HepG2 (cell line): ENCODE data around the gene CYP2C19. TPM values are rescaled to one million over a fixed set of nuclear protein-coding genes. Genes with fewer than 3 reads are reported as not detected.
A peak's percentile ranks its signal among the peaks of the same experiment; 100 is the strongest.

Experiments used
- ATAC-seq: fragments of 200-7000 bp; cut with Tn5 transposase; 3 replicates; pipeline ENCODE4 v1.9.1; 2020; ENCODE audit warnings: mild to moderate bottlenecking, moderate library complexity
- BruUV-seq: library from RNA; stranded (reverse); fragments of 400-500 nt; replicated peaks from 2 replicates; lab custom pipeline; 2021; lab: Mats Ljungman, UMichigan
- CTCF ChIA-PET: fragments of 300-600 bp; formaldehyde crosslinking; extraction: SDS; loops from one replicate; lab custom pipeline; 2021; ENCODE audit warnings: low total read pairs, inconsistent platforms, low intra/inter-chr PET ratio; lab: Yijun Ruan, JAX
- POLR2A ChIA-PET: fragments of 350-600 bp; sonication (Branson Sonifier 250); formaldehyde crosslinking; loops from one replicate; lab custom pipeline; 2020; ENCODE audit warnings: antibody characterized with exemption, inconsistent platforms; lab: Yijun Ruan, JAX
- DNase-seq: peaks from one replicate; pipeline ENCODE4 v3.0.0-alpha.2; 2015; ENCODE audit warnings: low spot score
- FAIRE-seq: peaks from 3 replicates; lab custom pipeline; 2011; peaks lifted over from hg19 to GRCh38; lab: Jason Lieb, UNC
- H2AFZ ChIP-seq: one replicate; pipeline ENCODE4 v1.6.1; 2011; ENCODE audit warnings: low read length, inconsistent platforms
- H3K27ac ChIP-seq: fragments of 300-600 bp; 3 replicates; pipeline ENCODE4 v1.8.0; 2011; ENCODE audit warnings: mixed run types, mild to moderate bottlenecking, mixed read lengths, low read length, inconsistent platforms; ENCODE audit not compliant: insufficient read depth; ENCODE audit errors: extremely low read length
- H3K27me3 ChIP-seq, 2 experiments: fragments of 200-600 bp in 1 of 2; 2 replicates in 1 of 2; 3 replicates in 1 of 2; pipeline versions ENCODE4 v1.6.0 to v1.8.0; 2011; ENCODE audit warnings: low read length in 2 of 2, mild to moderate bottlenecking in 2 of 2, moderate library complexity in 2 of 2, inconsistent platforms in 1 of 2; ENCODE audit not compliant: insufficient read depth in 2 of 2, control insufficient read depth in 1 of 2
- H3K36me3 ChIP-seq, 2 experiments: fragments of 200-600 bp in 1 of 2; replicated peaks in 1 of 2; 2 replicates in 1 of 2; 3 replicates in 1 of 2; pipeline versions ENCODE4 v1.5.1 to v1.8.0; 2011; ENCODE audit warnings: low read length in 2 of 2, inconsistent platforms in 1 of 2; ENCODE audit not compliant: insufficient read depth in 2 of 2, control insufficient read depth in 1 of 2
- H3K4me1 ChIP-seq: 2 replicates; pipeline ENCODE4 v1.5.1; 2012; ENCODE audit warnings: low read length, inconsistent platforms; ENCODE audit not compliant: insufficient read depth
- H3K4me2 ChIP-seq: 2 replicates; pipeline ENCODE4 v1.6.0; 2011; ENCODE audit warnings: low read depth, low read length, inconsistent platforms
- H3K4me3 ChIP-seq, 3 experiments: fragments of 200-600 bp in 1 of 3; sonication (generic), shearing (Covaris generic) in 1 of 3; replicated peaks in 1 of 3; 2 replicates each; pipeline ENCODE4 v1.5.1; 2011 to 2016; ENCODE audit warnings: low read length in 3 of 3, inconsistent platforms in 2 of 3, low read depth in 2 of 3, mild to moderate bottlenecking in 2 of 3, control low read depth in 1 of 3, mixed read lengths in 1 of 3; ENCODE audit not compliant: insufficient read depth in 1 of 3
- H3K79me2 ChIP-seq: one replicate; pipeline ENCODE4 v1.6.1; 2011; ENCODE audit warnings: low read length, inconsistent platforms; ENCODE audit not compliant: insufficient read depth
- H3K9ac ChIP-seq: 2 replicates; pipeline ENCODE4 v1.6.0; 2011; ENCODE audit warnings: mild to moderate bottlenecking, low read depth, low read length, inconsistent platforms; ENCODE audit not compliant: insufficient read depth
- H3K9me3 ChIP-seq: 2 replicates; pipeline ENCODE4 v1.5.1; 2012; ENCODE audit warnings: mild to moderate bottlenecking, low read length
- H4K20me1 ChIP-seq: 2 replicates; pipeline ENCODE4 v1.6.0; 2011; ENCODE audit warnings: inconsistent platforms, mild to moderate bottlenecking, low read length, moderate library complexity; ENCODE audit not compliant: insufficient read depth
- ARID3A ChIP-seq: IDR thresholded peaks from 2 replicates; pipeline ENCODE4 v1.6.1; 2012; ENCODE audit warnings: low read depth, low read length, improper control_type of control experiment
- MNT ChIP-seq: fragments of 450-650 bp; IDR thresholded peaks from 2 replicates; pipeline ENCODE4 v1.6.1; 2016
- RELA ChIP-seq: sonication (generic); formaldehyde crosslinking; IDR thresholded peaks from 2 replicates; pipeline ENCODE4 v1.4.0; 2020; ENCODE audit warnings: missing genetic modification reagents
- ZNF484 ChIP-seq: sonication (generic); formaldehyde crosslinking; IDR thresholded peaks from 2 replicates; pipeline ENCODE4 v1.5.1; 2020; ENCODE audit warnings: mild to moderate bottlenecking, low read depth, missing genetic modification reagents, borderline replicate concordance
- ZSCAN5A ChIP-seq: sonication (generic); formaldehyde crosslinking; IDR thresholded peaks from 2 replicates; pipeline ENCODE4 v1.8.0; 2022; ENCODE audit warnings: mild to moderate bottlenecking, missing genetic modification reagents, borderline replicate concordance
- WGBS: methylation state at CpG from one replicate; pipeline ENCODE4 v1.1.6; 2017; ENCODE audit warnings: low lambda C conversion rate; 5-methylcytosine and 5-hydroxymethylcytosine counted together
- in situ Hi-C: cut with HindIII; loops from 2 replicates; pipeline ENCODE4 v1.10.0; 2017; ENCODE audit warnings: low pct_unique_long_range_greater_than_20kb; ENCODE audit not compliant: extremely low pct_ligation_motif_present
- intact Hi-C: fragments of 100-400 bp; cut with micrococcal nuclease; formaldehyde crosslinking; loops from one replicate; pipeline ENCODE4 v1.10.0; 2022; ENCODE audit not compliant: unreplicated experiment
- polyA plus RNA-seq, 8 experiments: library from polyadenylated mRNA; depleted of rRNA in 3 of 8; stranded (reverse) in 7 of 8; unstranded in 1 of 8; fragments of >200 nt; fragmentation: Illumina TruSeq in 4 of 8; extraction: Trizol in 4 of 8; gene quantifications; 2 replicates each; pipeline versions ENCODE4 v1.2.1 to v1.2.3, GENCODE V29; 2011 to 2016; ENCODE audit warnings: low read depth in 4 of 8, missing spikeins in 1 of 8, mixed read lengths in 1 of 8; ENCODE audit not compliant: insufficient read depth in 1 of 8
- total RNA-seq, 5 experiments: library from RNA; depleted of rRNA; stranded (reverse); fragments of >200 nt; fragmentation: Illumina TruSeq; extraction: Trizol; gene quantifications; 2 replicates each; pipeline ENCODE4 v1.2.3, GENCODE V29; 2016; ENCODE audit warnings: low read depth in 1 of 5

The CYP2C19 gene
- total and polyA plus RNA-seq, 2 of the 13 experiments (the other 11 are each of a cell fraction or from before 2014, with no cell fraction given), result not detected

- in situ Hi-C loops, result no loop called here
- Histone ChIP-seq H3K27me3 (no peaks in the 10 kb centered on the region), H3K4me1 (no peaks in the 10 kb centered on the region), H3K9ac (no peak overlapping the region), H3K4me3 (no peak overlapping the region), H2AFZ (no peak overlapping the region), H3K27ac (no peak overlapping the region), H4K20me1 (no peaks in the 10 kb centered on the region), H3K36me3 (no peaks in the 10 kb centered on the region), H3K79me2 (no peaks in the 10 kb centered on the region), H3K9me3 (no peaks in the 10 kb centered on the region), H3K4me2 (no peak overlapping the region)
- intact Hi-C loops, result no loop called here
- DNase-seq (no peak), FAIRE-seq (no peak), ATAC-seq (no peak)
- TF ChIP-seq ZNF484, result no peak
- peak; percentile 90 for TF ChIP-seq MNT
- BruUV-seq, result no TSS peak
- ChIA-PET CTCF (no interaction called here), POLR2A (no interaction called here)
- WGBS, result 6% methylated on average over 3 of the region's 3 CpGs
These were observed 126.6 kb downstream of the CYP2C19 start for GRCh38 chr10:94889123-94889522.

- DNase-seq, result no peak
- H3K9me3 ChIP-seq, result no peaks in the 10 kb centered on the region
- no peak overlapping the region for H3K4me3 ChIP-seq
- no peaks in the 10 kb centered on the region for H3K27me3 ChIP-seq
- no peak overlapping the region for H3K27ac ChIP-seq
- CTCF ChIA-PET, result no interaction called here
- no peak overlapping the region for H3K9ac ChIP-seq
- H2AFZ ChIP-seq, result no peak overlapping the region
- TF ChIP-seq ZSCAN5A (CRISPR knock-in tag), result no peak
- no peak for TF ChIP-seq RELA (CRISPR knock-in tag)
- no peak for TF ChIP-seq ARID3A
- no peak for FAIRE-seq
- in situ Hi-C loops (no loop called here), intact Hi-C loops (no loop called here)
- 66% methylated on average over 4 of the region's 4 CpGs for WGBS
- H3K4me1 ChIP-seq, result no peaks in the 10 kb centered on the region
- no peak overlapping the region for H3K4me2 ChIP-seq
- H3K79me2 ChIP-seq, result no peaks in the 10 kb centered on the region
- ATAC-seq, result no peak
- POLR2A ChIA-PET, result no interaction called here
- H3K36me3 ChIP-seq, result no peaks in the 10 kb centered on the region
- BruUV-seq, result no TSS peak
- no peaks in the 10 kb centered on the region for H4K20me1 ChIP-seq
These were observed 128.0 kb downstream of the CYP2C19 start for GRCh38 chr10:94890264-94891022.
